Measurements from ENCODE around the gene TBC1D22A.

TBC1D22A gene

GRCh38 chr22:46752988-46753310, 9.5 kb upstream of the TBC1D22A start:
- H3K27ac ChIP-seq (ENCODE audit: low read depth, low read length), result peak overlapping the region; percentile 91
- peaks cover 0 to 9% of the 10 kb centered on the region in 2 donors for H3K9me3 ChIP-seq (ENCODE audit: control insufficient read depth in 1 of 2, low read length in 2 of 2)
- H3K36me3 ChIP-seq (ENCODE audit: control insufficient read depth in 1 of 2, insufficient read depth in 2 of 2, low read length in 2 of 2), result no peaks in the 10 kb centered on the region
- H3K27me3 ChIP-seq (ENCODE audit: control insufficient read depth in 1 of 2, insufficient read depth in 2 of 2, low read length in 2 of 2), result no peaks in the 10 kb centered on the region
- H3K4me1 ChIP-seq (ENCODE audit: control insufficient read depth in 1 of 2, insufficient read depth in 2 of 2, low read length in 2 of 2), result peaks cover 53 to 57% of the 10 kb centered on the region in 2 donors
- H3K4me3 ChIP-seq (ENCODE audit: low read depth in 1 of 2, low read length in 2 of 2), result no peak overlapping the region
- H3K9ac ChIP-seq (ENCODE audit: low read depth in 1 of 2, low read length in 2 of 2), result no peak overlapping the region

- H3K4me1 ChIP-seq (ENCODE audit: control insufficient read depth in 1 of 2, insufficient read depth in 2 of 2, low read length in 2 of 2), result peaks cover 53 to 59% of the 10 kb centered on the region in 2 donors
- peak overlapping the region; percentile 91 for H3K27ac ChIP-seq (ENCODE audit: low read depth, low read length)
- peaks cover 0 to 9% of the 10 kb centered on the region in 2 donors for H3K9me3 ChIP-seq (ENCODE audit: control insufficient read depth in 1 of 2, low read length in 2 of 2)
- H3K27me3 ChIP-seq (ENCODE audit: control insufficient read depth in 1 of 2, insufficient read depth in 2 of 2, low read length in 2 of 2), result no peaks in the 10 kb centered on the region
- peak overlapping the region in 1 of 2 donors; percentile 54 for H3K9ac ChIP-seq (ENCODE audit: low read depth in 1 of 2, low read length in 2 of 2)
- H3K36me3 ChIP-seq (ENCODE audit: control insufficient read depth in 1 of 2, insufficient read depth in 2 of 2, low read length in 2 of 2), result no peaks in the 10 kb centered on the region
- no peak overlapping the region for H3K4me3 ChIP-seq (ENCODE audit: low read depth in 1 of 2, low read length in 2 of 2)
Measured at GRCh38 chr22:46753360-46753759, 9.1 kb upstream of the TBC1D22A start.

- peak overlapping the region in 1 of 2 donors; percentile 32 for H3K4me3 ChIP-seq (ENCODE audit: low read depth in 1 of 2, low read length in 2 of 2)
- peak overlapping the region; percentile 43 to 54 for H3K9ac ChIP-seq (ENCODE audit: low read depth in 1 of 2, low read length in 2 of 2)
- peak overlapping the region; percentile 91 for H3K27ac ChIP-seq (ENCODE audit: low read depth, low read length)
- H3K4me1 ChIP-seq (ENCODE audit: control insufficient read depth in 1 of 2, insufficient read depth in 2 of 2, low read length in 2 of 2), result peaks cover 57 to 63% of the 10 kb centered on the region in 2 donors
- H3K27me3 ChIP-seq (ENCODE audit: control insufficient read depth in 1 of 2, insufficient read depth in 2 of 2, low read length in 2 of 2), result no peaks in the 10 kb centered on the region
- H3K9me3 ChIP-seq (ENCODE audit: control insufficient read depth in 1 of 2, low read length in 2 of 2), result peaks cover 0 to 9% of the 10 kb centered on the region in 2 donors
- no peaks in the 10 kb centered on the region for H3K36me3 ChIP-seq (ENCODE audit: control insufficient read depth in 1 of 2, insufficient read depth in 2 of 2, low read length in 2 of 2)
Measured at GRCh38 chr22:46753761-46754109, 8.7 kb upstream of the TBC1D22A start.

GRCh38 chr22:46754110-46754799, 8.2 kb upstream of the TBC1D22A start:
- Histone ChIP-seq H3K9ac (ENCODE audit: low read depth in 1 of 2, low read length in 2 of 2) (peak overlapping the region; percentile 54 to 66), H3K4me3 (ENCODE audit: low read depth in 1 of 2, low read length in 2 of 2) (peak overlapping the region; percentile 32 to 33), H3K9me3 (ENCODE audit: control insufficient read depth in 1 of 2, low read length in 2 of 2) (peaks cover 0 to 9% of the 10 kb centered on the region in 2 donors), H3K36me3 (ENCODE audit: control insufficient read depth in 1 of 2, insufficient read depth in 2 of 2, low read length in 2 of 2) (no peaks in the 10 kb centered on the region), H3K27me3 (ENCODE audit: control insufficient read depth in 1 of 2, insufficient read depth in 2 of 2, low read length in 2 of 2) (no peaks in the 10 kb centered on the region), H3K27ac (ENCODE audit: low read depth, low read length) (peak overlapping the region; percentile 91), H3K4me1 (ENCODE audit: control insufficient read depth in 1 of 2, insufficient read depth in 2 of 2, low read length in 2 of 2) (peaks cover 60 to 64% of the 10 kb centered on the region in 2 donors)

- Histone ChIP-seq H3K27ac (ENCODE audit: low read depth, low read length) (no peak overlapping the region), H3K36me3 (ENCODE audit: control insufficient read depth in 1 of 2, insufficient read depth in 2 of 2, low read length in 2 of 2) (no peaks in the 10 kb centered on the region), H3K4me3 (ENCODE audit: low read depth in 1 of 2, low read length in 2 of 2) (no peak overlapping the region), H3K27me3 (ENCODE audit: control insufficient read depth in 1 of 2, insufficient read depth in 2 of 2, low read length in 2 of 2) (no peaks in the 10 kb centered on the region), H3K9me3 (ENCODE audit: control insufficient read depth in 1 of 2, low read length in 2 of 2) (peaks cover 0 to 9% of the 10 kb centered on the region in 2 donors), H3K4me1 (ENCODE audit: control insufficient read depth in 1 of 2, insufficient read depth in 2 of 2, low read length in 2 of 2) (peaks cover 58 to 65% of the 10 kb centered on the region in 2 donors), H3K9ac (ENCODE audit: low read depth in 1 of 2, low read length in 2 of 2) (no peak overlapping the region)
Measured at GRCh38 chr22:46754826-46755225, 7.6 kb upstream of the TBC1D22A start.

GRCh38 chr22:46755525-46755924, 6.9 kb upstream of the TBC1D22A start:
- Histone ChIP-seq H3K4me1 (ENCODE audit: control insufficient read depth in 1 of 2, insufficient read depth in 2 of 2, low read length in 2 of 2) (peaks cover 51 to 58% of the 10 kb centered on the region in 2 donors), H3K27ac (ENCODE audit: low read depth, low read length) (no peak overlapping the region), H3K9ac (ENCODE audit: low read depth in 1 of 2, low read length in 2 of 2) (no peak overlapping the region), H3K36me3 (ENCODE audit: control insufficient read depth in 1 of 2, insufficient read depth in 2 of 2, low read length in 2 of 2) (no peaks in the 10 kb centered on the region), H3K4me3 (ENCODE audit: low read depth in 1 of 2, low read length in 2 of 2) (no peak overlapping the region), H3K9me3 (ENCODE audit: control insufficient read depth in 1 of 2, low read length in 2 of 2) (peaks cover 0 to 9% of the 10 kb centered on the region in 2 donors), H3K27me3 (ENCODE audit: control insufficient read depth in 1 of 2, insufficient read depth in 2 of 2, low read length in 2 of 2) (no peaks in the 10 kb centered on the region)

GRCh38 chr22:46756097-46756496, 6.4 kb upstream of the TBC1D22A start:
- H3K9ac ChIP-seq (ENCODE audit: low read depth in 1 of 2, low read length in 2 of 2), result no peak overlapping the region
- peaks cover 45 to 53% of the 10 kb centered on the region in 2 donors for H3K4me1 ChIP-seq (ENCODE audit: control insufficient read depth in 1 of 2, insufficient read depth in 2 of 2, low read length in 2 of 2)
- peaks cover 0 to 9% of the 10 kb centered on the region in 2 donors for H3K9me3 ChIP-seq (ENCODE audit: control insufficient read depth in 1 of 2, low read length in 2 of 2)
- no peaks in the 10 kb centered on the region for H3K27me3 ChIP-seq (ENCODE audit: control insufficient read depth in 1 of 2, insufficient read depth in 2 of 2, low read length in 2 of 2)
- no peak overlapping the region for H3K27ac ChIP-seq (ENCODE audit: low read depth, low read length)
- H3K4me3 ChIP-seq (ENCODE audit: low read depth in 1 of 2, low read length in 2 of 2), result no peak overlapping the region
- no peaks in the 10 kb centered on the region for H3K36me3 ChIP-seq (ENCODE audit: control insufficient read depth in 1 of 2, insufficient read depth in 2 of 2, low read length in 2 of 2)

GRCh38 chr22:46757104-46757503, 5.3 kb upstream of the TBC1D22A start:
- H3K4me1 ChIP-seq (ENCODE audit: control insufficient read depth in 1 of 2, insufficient read depth in 2 of 2, low read length in 2 of 2), result peaks cover 41 to 52% of the 10 kb centered on the region in 2 donors

GRCh38 chr22:46758121-46758520, 4.3 kb upstream of the TBC1D22A start:
- peaks cover 0 to 9% of the 10 kb centered on the region in 2 donors for H3K9me3 ChIP-seq (ENCODE audit: control insufficient read depth in 1 of 2, low read length in 2 of 2)
- H3K27me3 ChIP-seq (ENCODE audit: control insufficient read depth in 1 of 2, insufficient read depth in 2 of 2, low read length in 2 of 2), result no peaks in the 10 kb centered on the region
- no peaks in the 10 kb centered on the region for H3K36me3 ChIP-seq (ENCODE audit: control insufficient read depth in 1 of 2, insufficient read depth in 2 of 2, low read length in 2 of 2)
- H3K4me3 ChIP-seq (ENCODE audit: low read depth in 1 of 2, low read length in 2 of 2), result no peak overlapping the region
- no peak overlapping the region for H3K27ac ChIP-seq (ENCODE audit: low read depth, low read length)
- peaks cover 34 to 47% of the 10 kb centered on the region in 2 donors for H3K4me1 ChIP-seq (ENCODE audit: control insufficient read depth in 1 of 2, insufficient read depth in 2 of 2, low read length in 2 of 2)
- H3K9ac ChIP-seq (ENCODE audit: low read depth in 1 of 2, low read length in 2 of 2), result no peak overlapping the region

More at GRCh38 chr22:46757104-46757503, 5.3 kb upstream of the TBC1D22A start:
- Histone ChIP-seq H3K9ac (ENCODE audit: low read depth in 1 of 2, low read length in 2 of 2) (no peak overlapping the region), H3K4me3 (ENCODE audit: low read depth in 1 of 2, low read length in 2 of 2) (no peak overlapping the region), H3K27me3 (ENCODE audit: control insufficient read depth in 1 of 2, insufficient read depth in 2 of 2, low read length in 2 of 2) (no peaks in the 10 kb centered on the region), H3K27ac (ENCODE audit: low read depth, low read length) (no peak overlapping the region), H3K9me3 (ENCODE audit: control insufficient read depth in 1 of 2, low read length in 2 of 2) (peaks cover 0 to 9% of the 10 kb centered on the region in 2 donors), H3K36me3 (ENCODE audit: control insufficient read depth in 1 of 2, insufficient read depth in 2 of 2, low read length in 2 of 2) (no peaks in the 10 kb centered on the region)

- Histone ChIP-seq H3K9me3 (ENCODE audit: control insufficient read depth in 1 of 2, low read length in 2 of 2) (peaks cover 0 to 9% of the 10 kb centered on the region in 2 donors), H3K4me3 (ENCODE audit: low read depth in 1 of 2, low read length in 2 of 2) (peak overlapping the region in 1 of 2 donors; percentile 33), H3K27ac (ENCODE audit: low read depth, low read length) (no peak overlapping the region), H3K9ac (ENCODE audit: low read depth in 1 of 2, low read length in 2 of 2) (peak overlapping the region in 1 of 2 donors; percentile 39), H3K36me3 (ENCODE audit: control insufficient read depth in 1 of 2, insufficient read depth in 2 of 2, low read length in 2 of 2) (no peaks in the 10 kb centered on the region), H3K4me1 (ENCODE audit: control insufficient read depth in 1 of 2, insufficient read depth in 2 of 2, low read length in 2 of 2) (peaks cover 33 to 46% of the 10 kb centered on the region in 2 donors), H3K27me3 (ENCODE audit: control insufficient read depth in 1 of 2, insufficient read depth in 2 of 2, low read length in 2 of 2) (no peaks in the 10 kb centered on the region)
Measured at GRCh38 chr22:46758867-46759290, 3.6 kb upstream of the TBC1D22A start.

All from duodenal mucosa (tissue), 2 donors.